ENCODE data around the gene CD4.

GRCh38 chr12:6782119-6782518 lies 7.2 kb upstream of the CD4 start:
- TF ChIP-seq CTCF (IDR thresholded peaks at IDR 0.05; ENCODE audit: low read depth, low read length, poor library complexity, severe bottlenecking) (no peak), EZH2phosphoT487 (IDR thresholded peaks at IDR 0.05; ENCODE audit: borderline replicate concordance, low read length) (no peak)
